ENCODE measurements around the gene ZSCAN5C. TPM values are rescaled to one million over a fixed set of nuclear protein-coding genes. Genes with fewer than 3 reads are reported as not detected.

Gene ZSCAN5C
- total RNA-seq, 1 donor from 2014 or later, result 0.32 TPM

- Mint-ChIP-seq H3K4me3 (ENCODE audit: unreplicated experiment) (no peak overlapping the region), H3K36me3 (ENCODE audit: unreplicated experiment) (no peaks in the 10 kb centered on the region), H3K9me3 (ENCODE audit: unreplicated experiment) (peaks cover 6% of the 10 kb centered on the region), H3K27me3 (ENCODE audit: unreplicated experiment) (peaks cover 7% of the 10 kb centered on the region), H3K27ac (ENCODE audit: unreplicated experiment) (no peak overlapping the region), H3K4me1 (ENCODE audit: low read depth, unreplicated experiment) (no peaks in the 10 kb centered on the region)
- no peak for TF ChIP-seq CTCF (IDR thresholded peaks at IDR 0.05; ENCODE audit: partially characterized antibody, unreplicated experiment)
- no peak for DNase-seq
Measured at GRCh38 chr19:56176881-56177280, 25.2 kb upstream of the ZSCAN5C start.

- Mint-ChIP-seq H3K4me3 (ENCODE audit: unreplicated experiment) (no peak overlapping the region), H3K9me3 (ENCODE audit: unreplicated experiment) (peaks cover 6% of the 10 kb centered on the region), H3K27me3 (ENCODE audit: unreplicated experiment) (peaks cover 7% of the 10 kb centered on the region), H3K36me3 (ENCODE audit: unreplicated experiment) (no peaks in the 10 kb centered on the region), H3K4me1 (ENCODE audit: low read depth, unreplicated experiment) (no peaks in the 10 kb centered on the region), H3K27ac (ENCODE audit: unreplicated experiment) (no peak overlapping the region)
- no peak for DNase-seq
- no peak for TF ChIP-seq CTCF (IDR thresholded peaks at IDR 0.05; ENCODE audit: partially characterized antibody, unreplicated experiment)
Measured at GRCh38 chr19:56177564-56178243, 24.4 kb upstream of the ZSCAN5C start.

- H3K27me3 Mint-ChIP-seq (ENCODE audit: unreplicated experiment), result peaks cover 2% of the 10 kb centered on the region
- H3K27ac Mint-ChIP-seq (ENCODE audit: unreplicated experiment), result no peak overlapping the region
- no peak for TF ChIP-seq CTCF (IDR thresholded peaks at IDR 0.05; ENCODE audit: partially characterized antibody, unreplicated experiment)
- H3K36me3 Mint-ChIP-seq (ENCODE audit: unreplicated experiment), result no peaks in the 10 kb centered on the region
- H3K4me3 Mint-ChIP-seq (ENCODE audit: unreplicated experiment), result no peak overlapping the region
- DNase-seq, result no peak
- H3K4me1 Mint-ChIP-seq (ENCODE audit: low read depth, unreplicated experiment), result no peaks in the 10 kb centered on the region
- peaks cover 2% of the 10 kb centered on the region for H3K9me3 Mint-ChIP-seq (ENCODE audit: unreplicated experiment)
Measured at GRCh38 chr19:56189785-56190184, 12.3 kb upstream of the ZSCAN5C start.

- Mint-ChIP-seq H3K4me1 (ENCODE audit: low read depth, unreplicated experiment) (no peaks in the 10 kb centered on the region), H3K27ac (ENCODE audit: unreplicated experiment) (no peak overlapping the region), H3K27me3 (ENCODE audit: unreplicated experiment) (peaks cover 2% of the 10 kb centered on the region), H3K36me3 (ENCODE audit: unreplicated experiment) (no peaks in the 10 kb centered on the region), H3K4me3 (ENCODE audit: unreplicated experiment) (no peak overlapping the region), H3K9me3 (ENCODE audit: unreplicated experiment) (peaks cover 2% of the 10 kb centered on the region)
- DNase-seq, result no peak
- TF ChIP-seq CTCF (IDR thresholded peaks at IDR 0.05; ENCODE audit: partially characterized antibody, unreplicated experiment), result no peak
Measured at GRCh38 chr19:56191115-56191514, 11.0 kb upstream of the ZSCAN5C start.

GRCh38 chr19:56191711-56192110, 10.4 kb upstream of the ZSCAN5C start:
- Mint-ChIP-seq H3K27me3 (ENCODE audit: unreplicated experiment) (peaks cover 2% of the 10 kb centered on the region), H3K9me3 (ENCODE audit: unreplicated experiment) (peaks cover 3% of the 10 kb centered on the region), H3K4me1 (ENCODE audit: low read depth, unreplicated experiment) (no peaks in the 10 kb centered on the region), H3K36me3 (ENCODE audit: unreplicated experiment) (no peaks in the 10 kb centered on the region), H3K27ac (ENCODE audit: unreplicated experiment) (no peak overlapping the region), H3K4me3 (ENCODE audit: unreplicated experiment) (no peak overlapping the region)
- TF ChIP-seq CTCF (IDR thresholded peaks at IDR 0.05; ENCODE audit: partially characterized antibody, unreplicated experiment), result no peak
- DNase-seq, result no peak
